Thyroid gland (tissue), 4 donors: ENCODE measurements around the gene LRBA. TPM values are rescaled to one million over a fixed set of nuclear protein-coding genes. Genes with fewer than 3 reads are reported as not detected.
"Not testable (repeated sequence)": the region's sequence is repeated elsewhere in the genome, so short reads cannot be mapped to it uniquely, and the experiment has no call there.

Experiments
- DNase-seq, 2 donors: peaks; one replicate each; pipeline ENCODE4 v3.0.0-alpha.2; 2019
- H3K27ac ChIP-seq, 3 donors: fragments of 200-600 bp; sonication (generic); 1 replicate in 2 of 3; 2 replicates in 1 of 3; pipeline ENCODE4 v1.5.1; 2016 to 2019; ENCODE audit warnings: mild to moderate bottlenecking in 1 of 3, moderate library complexity in 1 of 3
- H3K27me3 ChIP-seq: fragments of 200-600 bp; sonication (generic); one replicate; pipeline ENCODE4 v1.5.1; 2019
- H3K36me3 ChIP-seq, 2 donors: fragments of 200-600 bp; sonication (generic); one replicate each; pipeline ENCODE4 v1.5.1; 2016 to 2019
- H3K4me1 ChIP-seq, 2 donors: fragments of 200-600 bp; sonication (generic); one replicate each; pipeline ENCODE4 v1.5.1; 2017 to 2019
- H3K4me3 ChIP-seq, 3 donors: fragments of 200-600 bp; sonication (generic); replicated peaks in 1 of 3; 1 replicate in 2 of 3; 2 replicates in 1 of 3; pipeline ENCODE4 v1.5.1; 2016; ENCODE audit warnings: mild to moderate bottlenecking in 1 of 3
- H3K9me3 ChIP-seq: fragments of 200-600 bp; sonication (generic); one replicate; pipeline ENCODE4 v1.5.1; 2017
- POLR2A ChIP-seq, 2 donors: fragments of 450-650 bp; IDR thresholded peaks; one replicate each; pipeline ENCODE4 v1.6.1; 2017; ENCODE audit warnings: antibody characterized with exemption in 2 of 2, mild to moderate bottlenecking in 2 of 2, moderate library complexity in 1 of 2
- WGBS, 2 donors: methylation state at CpG; one replicate each; pipeline ENCODE4 v1.1.5; 2017; 5-methylcytosine and 5-hydroxymethylcytosine counted together
- intact Hi-C: fragments of 100-400 bp; cut with DNase I; formaldehyde crosslinking; loops from one replicate; pipeline ENCODE4 v1.15.1; 2023
- total RNA-seq, 4 donors: library from RNA; depleted of rRNA; stranded (reverse); fragments of >200 nt; gene quantifications; one replicate each; pipeline ENCODE4 v1.2.3, GENCODE V29; 2016
- TF ChIP-seq, protein P1 (sequence below), 6 experiments: fragments of 200-600 bp in 3 of 6; fragments of 450-650 bp in 3 of 6; sonication (generic) in 3 of 6; IDR thresholded peaks; one replicate each; pipeline ENCODE4 v1.5.1; 2016 to 2019; ENCODE audit warnings: antibody characterized with exemption in 6 of 6, mild to moderate bottlenecking in 2 of 6, inconsistent platforms in 1 of 6, moderate library complexity in 1 of 6

LRBA gene
- total RNA-seq, 4 donors from 2014 or later: 98.9 to 127 (median 113) TPM

DNA sequence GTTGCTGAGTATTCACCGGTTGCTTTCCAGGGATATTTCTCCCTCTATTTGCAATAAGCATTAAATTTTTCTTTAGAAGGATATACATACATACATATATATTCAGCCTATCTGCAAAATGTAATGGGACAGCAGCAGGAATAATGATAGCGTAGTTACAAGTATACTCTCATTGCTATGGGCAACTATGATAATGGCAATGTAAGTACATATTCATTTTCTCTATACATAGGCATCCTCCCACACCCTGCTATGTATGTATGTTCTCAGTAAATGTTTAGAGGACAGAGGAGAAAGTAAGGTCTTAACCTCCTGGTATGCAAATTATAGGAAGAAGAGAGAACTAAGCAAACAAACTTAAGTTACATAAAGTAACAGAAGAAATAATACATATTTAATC is 452.8 kb downstream of the LRBA start:
- no peak overlapping the region for H3K4me3 ChIP-seq
- TF ChIP-seq, protein P1, sequence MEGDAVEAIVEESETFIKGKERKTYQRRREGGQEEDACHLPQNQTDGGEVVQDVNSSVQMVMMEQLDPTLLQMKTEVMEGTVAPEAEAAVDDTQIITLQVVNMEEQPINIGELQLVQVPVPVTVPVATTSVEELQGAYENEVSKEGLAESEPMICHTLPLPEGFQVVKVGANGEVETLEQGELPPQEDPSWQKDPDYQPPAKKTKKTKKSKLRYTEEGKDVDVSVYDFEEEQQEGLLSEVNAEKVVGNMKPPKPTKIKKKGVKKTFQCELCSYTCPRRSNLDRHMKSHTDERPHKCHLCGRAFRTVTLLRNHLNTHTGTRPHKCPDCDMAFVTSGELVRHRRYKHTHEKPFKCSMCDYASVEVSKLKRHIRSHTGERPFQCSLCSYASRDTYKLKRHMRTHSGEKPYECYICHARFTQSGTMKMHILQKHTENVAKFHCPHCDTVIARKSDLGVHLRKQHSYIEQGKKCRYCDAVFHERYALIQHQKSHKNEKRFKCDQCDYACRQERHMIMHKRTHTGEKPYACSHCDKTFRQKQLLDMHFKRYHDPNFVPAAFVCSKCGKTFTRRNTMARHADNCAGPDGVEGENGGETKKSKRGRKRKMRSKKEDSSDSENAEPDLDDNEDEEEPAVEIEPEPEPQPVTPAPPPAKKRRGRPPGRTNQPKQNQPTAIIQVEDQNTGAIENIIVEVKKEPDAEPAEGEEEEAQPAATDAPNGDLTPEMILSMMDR (IDR thresholded peaks at IDR 0.05): no peak
- H3K36me3 ChIP-seq: no peaks in the 10 kb centered on the region
- intact Hi-C loops: no loop called here
- H3K27ac ChIP-seq: no peak overlapping the region
- no peaks in the 10 kb centered on the region for H3K27me3 ChIP-seq
- no peaks in the 10 kb centered on the region for H3K4me1 ChIP-seq
- DNase-seq: no peak
- 96 to 100% methylated on average over 2 of the region's 2 CpGs for WGBS, 2 donors
- H3K9me3 ChIP-seq: no peaks in the 10 kb centered on the region

DNA sequence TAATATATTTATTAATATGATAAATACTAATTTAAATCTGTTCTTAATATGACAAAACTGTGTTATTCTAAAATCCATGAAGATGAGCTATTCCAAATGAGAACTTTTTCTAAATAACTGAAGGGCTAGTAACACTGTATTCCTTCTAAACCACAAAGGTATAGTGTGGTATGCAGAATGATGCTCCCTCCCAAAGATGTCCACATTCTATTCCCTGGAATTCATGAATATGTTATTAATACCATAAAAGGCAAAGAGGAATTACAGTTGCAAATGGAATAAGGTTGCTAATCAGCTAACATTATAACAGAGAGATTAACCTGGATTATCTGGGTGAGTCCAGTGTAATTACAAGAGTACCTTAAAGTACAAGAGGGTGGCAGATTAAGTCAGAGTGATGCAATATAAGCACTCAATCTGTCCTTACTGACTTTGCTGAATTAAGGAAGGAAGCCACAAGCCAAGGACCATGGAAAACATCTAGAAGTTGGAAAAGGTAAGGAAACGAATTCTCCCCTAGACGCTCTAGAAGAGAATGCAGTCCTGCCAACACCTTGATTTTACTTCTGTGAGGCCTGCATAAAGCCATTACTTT is 453.8 kb downstream of the LRBA start:
- 96% methylated on average over 2 of the region's 2 CpGs for WGBS, 2 donors
- intact Hi-C loops: no loop called here
- H3K4me1 ChIP-seq: no peaks in the 10 kb centered on the region
- TF ChIP-seq, protein P1 (IDR thresholded peaks at IDR 0.05): no peak
- no peak for TF ChIP-seq POLR2A (IDR thresholded peaks at IDR 0.05)
- no peaks in the 10 kb centered on the region for H3K36me3 ChIP-seq
- H3K27ac ChIP-seq: no peak overlapping the region
- no peak overlapping the region for H3K4me3 ChIP-seq
- H3K9me3 ChIP-seq: no peaks in the 10 kb centered on the region
- no peak for DNase-seq
- no peaks in the 10 kb centered on the region for H3K27me3 ChIP-seq

DNA sequence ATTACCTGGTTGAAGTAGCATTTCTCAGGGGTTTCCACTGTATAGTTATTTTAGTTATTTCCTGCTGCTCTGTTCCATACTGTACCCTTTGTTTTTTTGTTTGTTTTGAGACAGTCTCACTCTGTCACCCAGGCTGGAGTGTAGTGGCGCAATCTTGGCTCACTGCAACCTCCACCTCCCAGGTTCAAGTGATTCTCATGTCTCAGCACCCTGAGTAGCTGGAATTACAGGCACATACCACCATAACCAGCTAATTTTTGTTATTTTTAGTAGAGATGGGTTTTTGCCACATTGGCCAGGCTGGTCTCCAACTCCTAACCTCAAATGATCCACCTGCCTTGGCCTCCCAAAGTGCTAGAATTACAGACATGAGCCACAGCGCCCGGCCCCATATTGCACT is 457.3 kb downstream of the LRBA start:
- intact Hi-C loops, H3K27me3 ChIP-seq, H3K9me3 ChIP-seq, H3K4me3 ChIP-seq, H3K4me1 ChIP-seq, H3K36me3 ChIP-seq, DNase-seq, H3K27ac ChIP-seq: not testable (repeated sequence)
- WGBS, 2 donors: 97% methylated on average over 3 of the region's 3 CpGs

DNA sequence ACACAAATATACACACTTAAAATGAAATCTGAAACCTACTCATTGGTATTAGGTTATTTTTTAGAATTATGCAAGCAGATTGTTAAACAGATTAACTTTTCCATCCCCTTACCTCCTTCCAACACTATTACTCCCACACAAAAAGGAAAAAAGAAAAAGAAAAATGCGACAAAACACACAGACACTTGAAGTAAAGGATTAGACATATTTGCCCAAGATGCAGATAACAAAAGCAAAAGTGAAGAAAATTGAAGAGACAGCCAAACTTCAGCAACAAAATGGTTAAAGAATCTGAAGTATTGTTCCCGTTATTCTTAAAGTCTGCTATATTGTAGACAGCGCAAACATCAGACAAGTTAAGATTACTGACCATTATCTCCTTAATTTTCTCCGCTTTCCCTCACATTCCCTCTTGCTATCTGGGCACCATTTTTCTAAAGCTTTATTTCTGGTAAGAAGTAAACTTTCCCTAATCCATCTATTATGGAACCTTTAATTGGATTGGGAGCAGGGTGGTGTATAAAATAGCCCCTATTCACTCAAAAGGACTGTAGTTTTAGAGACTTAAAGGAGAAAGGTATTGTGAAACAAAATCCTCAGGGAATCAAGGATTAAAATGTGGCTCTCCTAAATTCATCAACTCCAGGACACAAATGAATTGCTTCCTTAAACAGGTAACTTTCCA is 467.8 kb downstream of the LRBA start:
- no peak for TF ChIP-seq POLR2A (IDR thresholded peaks at IDR 0.05)
- TF ChIP-seq, protein P1 (IDR thresholded peaks at IDR 0.05): no peak
- Histone ChIP-seq H3K4me3 (no peak overlapping the region), H3K27ac (no peak overlapping the region), H3K4me1 (no peaks in the 10 kb centered on the region), H3K36me3 (no peaks in the 10 kb centered on the region), H3K9me3 (no peaks in the 10 kb centered on the region), H3K27me3 (no peaks in the 10 kb centered on the region)
- DNase-seq: no peak
- intact Hi-C loops: no loop called here
- 84% methylated on average over 4 of the region's 4 CpGs for WGBS, 2 donors

DNA sequence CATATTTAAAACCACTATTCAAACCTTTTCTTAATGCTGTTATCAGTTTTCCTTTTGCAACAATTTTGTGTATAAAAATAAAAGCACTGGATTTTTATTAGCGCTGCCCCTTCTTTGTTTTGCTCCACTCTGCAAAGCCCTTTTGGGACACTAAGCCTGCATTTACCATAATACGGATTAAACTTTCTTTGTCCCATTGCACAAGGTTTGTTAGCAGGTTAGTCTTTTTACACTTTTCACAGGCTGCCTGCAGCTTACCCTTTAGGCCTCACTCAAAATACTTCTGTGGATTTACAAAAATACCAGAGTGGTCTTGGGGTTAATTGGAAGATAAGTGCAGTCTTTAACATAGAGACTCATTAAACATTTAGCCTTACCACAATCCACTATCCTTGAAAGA is 468.8 kb downstream of the LRBA start:
- no peak for DNase-seq
- Histone ChIP-seq H3K27ac (no peak overlapping the region), H3K4me3 (no peak overlapping the region), H3K27me3 (no peaks in the 10 kb centered on the region), H3K4me1 (no peaks in the 10 kb centered on the region), H3K36me3 (no peaks in the 10 kb centered on the region), H3K9me3 (no peaks in the 10 kb centered on the region)
- 89 to 94% methylated on average over 2 of the region's 2 CpGs for WGBS, 2 donors
- intact Hi-C loops: no loop called here
- no peak for TF ChIP-seq POLR2A (IDR thresholded peaks at IDR 0.05)
- TF ChIP-seq, protein P1 (IDR thresholded peaks at IDR 0.05): no peak
